Endothelial cell of umbilical vein (primary cell): ENCODE measurements around the gene EYS. TPM values are rescaled to one million over a fixed set of nuclear protein-coding genes. Genes with fewer than 3 reads are reported as not detected.

Experiments
- BruUV-seq: library from RNA; stranded (reverse); fragments of 400-500 nt; replicated peaks from 2 replicates; lab custom pipeline; 2021; lab: Mats Ljungman, UMichigan
- CTCF ChIA-PET: fragments of 300-600, 350-600 bp; sonication (Branson Sonifier 250); formaldehyde crosslinking; loops from one replicate; lab custom pipeline; 2021; ENCODE audit warnings: antibody characterized with exemption, inconsistent platforms; lab: Charles Lee
- POLR2A ChIA-PET: fragments of 300-600, 350-600 bp; sonication (Branson Sonifier 250); formaldehyde crosslinking; loops from one replicate; lab custom pipeline; 2021; ENCODE audit warnings: antibody characterized with exemption, inconsistent platforms; lab: Charles Lee
- DNase-seq: peaks from one replicate; pipeline ENCODE4 v3.0.0-alpha.2; 2011; ENCODE audit warnings: low read depth, low spot score
- FAIRE-seq: peaks from 2 replicates; lab custom pipeline; 2011; peaks lifted over from hg19 to GRCh38; lab: Jason Lieb, UNC
- H2AFZ ChIP-seq: 2 replicates; pipeline ENCODE4 v1.6.0; 2012; ENCODE audit warnings: low read depth, low read length, control low read depth, inconsistent platforms
- H3K27ac ChIP-seq: 2 replicates; pipeline ENCODE4 v1.5.1; 2011; ENCODE audit warnings: low read depth, mild to moderate bottlenecking, control low read depth, low read length, moderate library complexity; ENCODE audit not compliant: insufficient read depth
- H3K27me3 ChIP-seq, 2 experiments: 2 replicates each; pipeline versions ENCODE4 v1.6.0 to v1.6.1; 2011; ENCODE audit warnings: low read length in 2 of 2, mixed read lengths in 1 of 2; ENCODE audit not compliant: control insufficient read depth in 2 of 2, insufficient read depth in 2 of 2
- H3K36me3 ChIP-seq, 2 experiments: 2 replicates in 1 of 2; 3 replicates in 1 of 2; pipeline ENCODE4 v1.5.1; 2011; ENCODE audit warnings: low read length in 2 of 2, mild to moderate bottlenecking in 1 of 2, moderate library complexity in 1 of 2; ENCODE audit not compliant: control insufficient read depth in 2 of 2, insufficient read depth in 2 of 2; ENCODE audit errors: extremely low read depth in 1 of 2
- H3K4me1 ChIP-seq: 3 replicates; pipeline ENCODE4 v1.5.1; 2011; ENCODE audit warnings: mild to moderate bottlenecking, low read length; ENCODE audit not compliant: control insufficient read depth, insufficient read depth; ENCODE audit errors: extremely low read depth
- H3K4me2 ChIP-seq: 2 replicates; pipeline ENCODE4 v1.6.1; 2011; ENCODE audit warnings: low read length, control low read depth, mixed read lengths; ENCODE audit not compliant: insufficient read depth
- H3K4me3 ChIP-seq, 3 experiments: fragments of 200-600 bp in 1 of 3; sonication (generic), shearing (Covaris generic) in 1 of 3; replicated peaks in 1 of 3; 2 replicates each; pipeline ENCODE4 v1.5.1; 2011 to 2016; ENCODE audit warnings: control low read depth in 3 of 3, low read length in 3 of 3, mild to moderate bottlenecking in 2 of 3, inconsistent platforms in 1 of 3, low read depth in 1 of 3, moderate library complexity in 1 of 3; ENCODE audit not compliant: insufficient read depth in 1 of 3
- H3K79me2 ChIP-seq: 2 replicates; pipeline ENCODE4 v1.6.0; 2012; ENCODE audit warnings: low read length, inconsistent platforms; ENCODE audit not compliant: control insufficient read depth, insufficient read depth
- H3K9ac ChIP-seq: replicated peaks from 2 replicates; pipeline ENCODE3; 2011; ENCODE audit warnings: low read length, control low read depth; ENCODE audit not compliant: insufficient read depth; ENCODE audit errors: extremely low read depth
- H3K9me1 ChIP-seq: replicated peaks from 3 replicates; pipeline ENCODE4 v1.6.0; 2011; ENCODE audit warnings: mild to moderate bottlenecking, low read length; ENCODE audit not compliant: control insufficient read depth, insufficient read depth; ENCODE audit errors: extremely low read depth
- H3K9me3 ChIP-seq: replicated peaks from 2 replicates; pipeline ENCODE4 v1.5.1; 2012; ENCODE audit warnings: low read length, inconsistent platforms; ENCODE audit not compliant: control insufficient read depth, insufficient read depth
- H4K20me1 ChIP-seq: replicated peaks from 2 replicates; pipeline ENCODE3; 2011; ENCODE audit warnings: mild to moderate bottlenecking, low read length; ENCODE audit not compliant: control insufficient read depth, insufficient read depth; ENCODE audit errors: extremely low read depth
- EZH2 ChIP-seq: IDR thresholded peaks from 2 replicates; pipeline ENCODE4 v1.6.1; 2012; ENCODE audit warnings: borderline replicate concordance, low read depth, mild to moderate bottlenecking, moderate library complexity, low read length, inconsistent platforms; ENCODE audit not compliant: severe bottlenecking
- FOS ChIP-seq: IDR thresholded peaks from 2 replicates; pipeline ENCODE4 v1.6.1; 2011; ENCODE audit warnings: mild to moderate bottlenecking, low read length, moderate library complexity, borderline replicate concordance; ENCODE audit not compliant: insufficient read depth
- GATA2 ChIP-seq: IDR thresholded peaks from 2 replicates; pipeline ENCODE4 v1.7.0; 2011; ENCODE audit warnings: low read depth, mild to moderate bottlenecking, moderate library complexity, mixed read lengths, low read length; ENCODE audit not compliant: insufficient read length, insufficient read depth
- JUN ChIP-seq: IDR thresholded peaks from 2 replicates; pipeline ENCODE4 v1.6.1; 2011; ENCODE audit warnings: borderline replicate concordance, low read depth; ENCODE audit not compliant: insufficient read length, insufficient read depth
- MYC ChIP-seq: IDR thresholded peaks from one replicate; pipeline ENCODE4 v1.6.1; 2011; ENCODE audit warnings: mild to moderate bottlenecking, low read depth, low read length
- POLR2A ChIP-seq: IDR thresholded peaks from 2 replicates; pipeline ENCODE4 v1.6.1; 2012; ENCODE audit warnings: low read depth, mild to moderate bottlenecking, control low read depth, low read length
- POLR2AphosphoS5 ChIP-seq: IDR thresholded peaks from 2 replicates; pipeline ENCODE4 v1.6.1; 2012; ENCODE audit warnings: low read depth, mild to moderate bottlenecking, control low read depth, low read length, moderate library complexity; ENCODE audit not compliant: insufficient read depth
- dilution Hi-C: fragments of 300-500 bp; cut with MboI; formaldehyde crosslinking; loops from one replicate; pipeline ENCODE4 v1.15.0; 2019; ENCODE audit warnings: low sequenced_read_pairs; ENCODE audit not compliant: extremely low pct_ligation_motif_present
- intact Hi-C: fragments of 100-400 bp; cut with micrococcal nuclease; formaldehyde crosslinking; loops from one replicate; pipeline ENCODE4 v1.10.0; 2022
- polyA plus RNA-seq, 4 experiments: library from polyadenylated mRNA; depleted of rRNA in 3 of 4; stranded (reverse) in 3 of 4; unstranded in 1 of 4; fragments of >200 nt; gene quantifications; 2 replicates each; pipeline versions ENCODE4 v1.2.1 to v1.2.3, GENCODE V29; 2011 to 2012; ENCODE audit warnings: missing spikeins in 1 of 4
- total RNA-seq: library from RNA; stranded (reverse); gene quantifications from 2 replicates; pipeline ENCODE4 v1.2.3, GENCODE V29; 2021
- TF ChIP-seq, protein P1 (sequence below), 2 donors: IDR thresholded peaks; 1 replicate in 1 of 2; 2 replicates in 1 of 2; pipeline ENCODE4 v1.5.1; 2011; ENCODE audit warnings: low read length in 2 of 2, mild to moderate bottlenecking in 2 of 2, moderate library complexity in 2 of 2, control low read depth in 1 of 2, inconsistent platforms in 1 of 2, low read depth in 1 of 2; ENCODE audit not compliant: insufficient read depth in 1 of 2; ENCODE audit errors: extremely low read depth in 1 of 2
- TF ChIP-seq, protein P2 (sequence below): IDR thresholded peaks from 2 replicates; pipeline ENCODE4 v1.6.1; 2011; ENCODE audit not compliant: insufficient read depth, insufficient read length

The EYS gene
- total and polyA plus RNA-seq, 2 donors (not counting 3 experiments of a cell fraction or from before 2014, with no cell fraction given): 0.01 to 0.27 TPM

DNA sequence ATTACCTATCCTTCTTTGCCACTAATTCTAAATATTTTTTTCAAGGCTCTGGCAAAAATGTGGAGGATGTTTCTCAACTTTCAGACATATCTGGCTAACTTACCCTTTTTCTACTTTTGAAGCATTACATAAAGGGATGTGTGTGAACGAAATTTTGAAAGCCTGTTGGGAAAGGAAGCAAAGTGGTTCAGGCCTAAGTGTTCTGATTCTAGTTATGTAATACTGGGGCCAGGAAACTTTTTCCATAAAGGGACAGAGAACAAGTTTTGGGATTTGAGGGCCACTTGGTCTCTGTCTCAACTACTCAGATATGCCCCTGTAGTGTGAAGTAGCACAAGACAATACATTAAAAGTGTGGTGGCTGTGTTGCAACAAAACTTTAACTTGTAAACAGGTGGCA lies 1349.6 kb downstream of the EYS start:
- Histone ChIP-seq H3K27ac (no peak overlapping the region), H4K20me1 (no peaks in the 10 kb centered on the region), H3K9me3 (no peaks in the 10 kb centered on the region), H3K9ac (no peak overlapping the region), H3K79me2 (no peaks in the 10 kb centered on the region), H3K4me1 (no peaks in the 10 kb centered on the region), H3K4me2 (no peak overlapping the region), H2AFZ (no peak overlapping the region), H3K9me1 (no peaks in the 10 kb centered on the region), H3K36me3 (no peaks in the 10 kb centered on the region), H3K27me3 (no peaks in the 10 kb centered on the region), H3K4me3 (no peak overlapping the region)
- no peak for DNase-seq
- ChIA-PET POLR2A (no interaction called here), CTCF (no interaction called here)
- no TSS peak for BruUV-seq
- FAIRE-seq: no peak
- dilution Hi-C loops: no loop called here
- TF ChIP-seq, protein P1, sequence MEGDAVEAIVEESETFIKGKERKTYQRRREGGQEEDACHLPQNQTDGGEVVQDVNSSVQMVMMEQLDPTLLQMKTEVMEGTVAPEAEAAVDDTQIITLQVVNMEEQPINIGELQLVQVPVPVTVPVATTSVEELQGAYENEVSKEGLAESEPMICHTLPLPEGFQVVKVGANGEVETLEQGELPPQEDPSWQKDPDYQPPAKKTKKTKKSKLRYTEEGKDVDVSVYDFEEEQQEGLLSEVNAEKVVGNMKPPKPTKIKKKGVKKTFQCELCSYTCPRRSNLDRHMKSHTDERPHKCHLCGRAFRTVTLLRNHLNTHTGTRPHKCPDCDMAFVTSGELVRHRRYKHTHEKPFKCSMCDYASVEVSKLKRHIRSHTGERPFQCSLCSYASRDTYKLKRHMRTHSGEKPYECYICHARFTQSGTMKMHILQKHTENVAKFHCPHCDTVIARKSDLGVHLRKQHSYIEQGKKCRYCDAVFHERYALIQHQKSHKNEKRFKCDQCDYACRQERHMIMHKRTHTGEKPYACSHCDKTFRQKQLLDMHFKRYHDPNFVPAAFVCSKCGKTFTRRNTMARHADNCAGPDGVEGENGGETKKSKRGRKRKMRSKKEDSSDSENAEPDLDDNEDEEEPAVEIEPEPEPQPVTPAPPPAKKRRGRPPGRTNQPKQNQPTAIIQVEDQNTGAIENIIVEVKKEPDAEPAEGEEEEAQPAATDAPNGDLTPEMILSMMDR (IDR thresholded peaks at IDR 0.05; ENCODE audit: extremely low read depth in 1 of 2, insufficient read depth in 1 of 2, low read depth in 1 of 2, low read length in 2 of 2): no peak
- no peak for TF ChIP-seq EZH2
- TF ChIP-seq GATA2: no peak
- TF ChIP-seq POLR2AphosphoS5: no peak
- TF ChIP-seq FOS: no peak
- TF ChIP-seq POLR2A: no peak
- no peak for TF ChIP-seq JUN
- TF ChIP-seq, protein P2, sequence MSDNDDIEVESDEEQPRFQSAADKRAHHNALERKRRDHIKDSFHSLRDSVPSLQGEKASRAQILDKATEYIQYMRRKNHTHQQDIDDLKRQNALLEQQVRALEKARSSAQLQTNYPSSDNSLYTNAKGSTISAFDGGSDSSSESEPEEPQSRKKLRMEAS: no peak
- no peak for TF ChIP-seq MYC
- intact Hi-C loops: no loop called here
